Nephron (organoid): ENCODE data around the gene DSCAM.

Source experiments
- H3K27ac Mint-ChIP-seq, 3 experiments: 2 replicates each; pipeline ENCODE4 v1.8.0; 2020; ENCODE audit warnings: mixed read lengths in 3 of 3, mild to moderate bottlenecking in 2 of 3, moderate library complexity in 1 of 3
- H3K27me3 Mint-ChIP-seq: 2 replicates; pipeline ENCODE4 v1.8.0; 2021; ENCODE audit warnings: low read depth, mild to moderate bottlenecking, moderate library complexity, mixed read lengths
- H3K36me3 Mint-ChIP-seq: 2 replicates; pipeline ENCODE4 v1.8.0; 2020; ENCODE audit warnings: low read depth, mixed read lengths
- H3K4me1 Mint-ChIP-seq: 2 replicates; pipeline ENCODE4 v1.8.0; 2020; ENCODE audit warnings: mixed read lengths
- H3K4me3 Mint-ChIP-seq, 3 experiments: 2 replicates each; pipeline ENCODE4 v1.8.0; 2020; ENCODE audit warnings: mild to moderate bottlenecking in 3 of 3, mixed read lengths in 3 of 3, moderate library complexity in 2 of 3
- H3K9me3 Mint-ChIP-seq: 2 replicates; pipeline ENCODE4 v1.8.0; 2020; ENCODE audit warnings: mixed read lengths
- CTCF ChIP-seq, 3 experiments: fragments of 200-600 bp; sonication (generic); IDR thresholded peaks; one replicate each; pipeline ENCODE4 v1.5.0; 2021; ENCODE audit warnings: antibody characterized with exemption in 3 of 3; ENCODE audit not compliant: unreplicated experiment in 3 of 3

Gene DSCAM

GRCh38 chr21:40465382-40465781, 381.6 kb downstream of the DSCAM start:
- no peak overlapping the region for H3K27ac Mint-ChIP-seq
- TF ChIP-seq CTCF (IDR thresholded peaks at IDR 0.05; ENCODE audit: unreplicated experiment in 3 of 3), result no peak
- H3K4me1 Mint-ChIP-seq, result no peaks in the 10 kb centered on the region
- no peaks in the 10 kb centered on the region for H3K9me3 Mint-ChIP-seq
- H3K36me3 Mint-ChIP-seq, result no peaks in the 10 kb centered on the region
- H3K27me3 Mint-ChIP-seq, result peaks cover 10% of the 10 kb centered on the region
- no peak overlapping the region for H3K4me3 Mint-ChIP-seq

GRCh38 chr21:40463176-40463575, 383.8 kb downstream of the DSCAM start:
- TF ChIP-seq CTCF (IDR thresholded peaks at IDR 0.05; ENCODE audit: unreplicated experiment in 3 of 3), result no peak
- Mint-ChIP-seq H3K27ac (no peak overlapping the region), H3K36me3 (no peaks in the 10 kb centered on the region), H3K4me3 (no peak overlapping the region), H3K27me3 (peaks cover 10% of the 10 kb centered on the region), H3K9me3 (no peaks in the 10 kb centered on the region), H3K4me1 (no peaks in the 10 kb centered on the region)

GRCh38 chr21:40461008-40461407, 385.9 kb downstream of the DSCAM start:
- peaks cover 10% of the 10 kb centered on the region for H3K27me3 Mint-ChIP-seq
- no peaks in the 10 kb centered on the region for H3K36me3 Mint-ChIP-seq
- no peaks in the 10 kb centered on the region for H3K4me1 Mint-ChIP-seq
- H3K9me3 Mint-ChIP-seq, result no peaks in the 10 kb centered on the region
- H3K4me3 Mint-ChIP-seq, result no peak overlapping the region
- no peak for TF ChIP-seq CTCF (IDR thresholded peaks at IDR 0.05; ENCODE audit: unreplicated experiment in 3 of 3)
- no peak overlapping the region for H3K27ac Mint-ChIP-seq

- Mint-ChIP-seq H3K4me1 (no peaks in the 10 kb centered on the region), H3K4me3 (no peak overlapping the region), H3K27ac (no peak overlapping the region), H3K9me3 (no peaks in the 10 kb centered on the region), H3K36me3 (no peaks in the 10 kb centered on the region), H3K27me3 (no peaks in the 10 kb centered on the region)
- TF ChIP-seq CTCF (IDR thresholded peaks at IDR 0.05; ENCODE audit: unreplicated experiment in 3 of 3), result no peak
Measured at GRCh38 chr21:40457741-40458140, 389.2 kb downstream of the DSCAM start.

- no peaks in the 10 kb centered on the region for H3K36me3 Mint-ChIP-seq
- no peak for TF ChIP-seq CTCF (IDR thresholded peaks at IDR 0.05; ENCODE audit: unreplicated experiment in 3 of 3)
- H3K4me3 Mint-ChIP-seq, result no peak overlapping the region
- no peaks in the 10 kb centered on the region for H3K9me3 Mint-ChIP-seq
- H3K27me3 Mint-ChIP-seq, result no peaks in the 10 kb centered on the region
- H3K27ac Mint-ChIP-seq, result no peak overlapping the region
- H3K4me1 Mint-ChIP-seq, result peaks cover 9% of the 10 kb centered on the region
Measured at GRCh38 chr21:40454057-40454456, 392.9 kb downstream of the DSCAM start.

GRCh38 chr21:40453183-40453582, 393.8 kb downstream of the DSCAM start:
- Mint-ChIP-seq H3K27me3 (no peaks in the 10 kb centered on the region), H3K9me3 (no peaks in the 10 kb centered on the region), H3K36me3 (no peaks in the 10 kb centered on the region), H3K4me1 (peaks cover 9% of the 10 kb centered on the region), H3K4me3 (no peak overlapping the region), H3K27ac (no peak overlapping the region)
- no peak for TF ChIP-seq CTCF (IDR thresholded peaks at IDR 0.05; ENCODE audit: unreplicated experiment in 3 of 3)
